ENCODE measurements around the gene THAP4. TPM values are rescaled to one million over a fixed set of nuclear protein-coding genes. Genes with fewer than 3 reads are reported as not detected.
A peak's percentile ranks its signal among the peaks of the same experiment; 100 is the strongest.

THAP4 gene
- total and polyA plus RNA-seq, 2 of the 13 experiments (the other 11 are each of a cell fraction or from before 2014, with no cell fraction given) = 59.7 to 75.7 TPM

DNA sequence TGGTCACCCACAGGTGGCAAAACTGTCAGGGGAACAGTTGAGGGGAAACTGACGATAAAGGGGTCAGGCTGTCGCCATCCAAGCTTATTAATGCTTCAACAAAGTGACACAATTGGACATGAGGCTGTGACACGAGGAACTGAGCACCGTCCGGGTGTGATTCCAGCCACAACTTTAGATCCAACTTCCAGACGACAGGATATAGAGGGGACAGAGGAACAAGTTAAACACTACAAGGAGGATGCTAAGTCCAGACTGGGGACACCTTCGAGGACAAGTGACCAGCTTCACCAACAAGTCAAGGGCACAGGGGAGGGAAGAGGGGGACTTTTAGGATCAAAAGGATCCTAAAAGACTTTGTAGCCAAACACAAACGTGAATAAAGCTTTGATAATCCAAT is 54.6 kb downstream of the THAP4 start:
- Histone ChIP-seq H3K36me3 (replicated peaks in 1 of 2; ENCODE audit: control insufficient read depth in 1 of 2, insufficient read depth in 2 of 2, low read length in 2 of 2) (peaks cover 23 to 51% of the 10 kb centered on the region in 2 experiments), H3K9ac (ENCODE audit: insufficient read depth, low read depth, low read length) (no peak overlapping the region), H4K20me1 (ENCODE audit: insufficient read depth, low read length) (no peaks in the 10 kb centered on the region), H3K4me2 (ENCODE audit: low read depth, low read length) (no peak overlapping the region), H3K27ac (ENCODE audit: extremely low read length, insufficient read depth, low read length) (no peak overlapping the region), H2AFZ (ENCODE audit: low read length) (no peak overlapping the region), H3K4me3 (replicated peaks in 1 of 3; ENCODE audit: insufficient read depth in 1 of 3, low read depth in 2 of 3, low read length in 3 of 3) (no peak overlapping the region), H3K4me1 (ENCODE audit: insufficient read depth, low read length) (peaks cover 8% of the 10 kb centered on the region), H3K9me3 (ENCODE audit: low read length) (peaks cover 13% of the 10 kb centered on the region), H3K27me3 (ENCODE audit: control insufficient read depth in 1 of 2, insufficient read depth in 2 of 2, low read length in 2 of 2) (no peaks in the 10 kb centered on the region), H3K79me2 (ENCODE audit: insufficient read depth, low read length) (no peaks in the 10 kb centered on the region)
- ChIA-PET CTCF (ENCODE audit: low intra/inter-chr PET ratio, low total read pairs) (no interaction called here), POLR2A (no interaction called here)
- no TSS peak for BruUV-seq (replicated peaks)
- TF ChIP-seq ZNF230 (CRISPR knock-in tag; IDR thresholded peaks at IDR 0.05) = no peak
- peak; percentile 92; the same call in 1 of the 2 replicates for TF ChIP-seq ZNF484 (CRISPR knock-in tag; IDR thresholded peaks at IDR 0.05; ENCODE audit: borderline replicate concordance, low read depth)
- TF ChIP-seq GABPA (IDR thresholded peaks at IDR 0.05; ENCODE audit: low read depth, low read length) = no peak
- TF ChIP-seq GABPA (CRISPR knock-in tag; IDR thresholded peaks at IDR 0.05; ENCODE audit: low read depth) = no peak
- TF ChIP-seq MXD1 (CRISPR knock-in tag; IDR thresholded peaks at IDR 0.05) = no peak
- TF ChIP-seq ZNF496 (CRISPR knock-in tag; IDR thresholded peaks at IDR 0.05; ENCODE audit: insufficient replicate concordance) = no peak
- no peak for TF ChIP-seq NFYB (CRISPR knock-in tag; IDR thresholded peaks at IDR 0.05)
- no peak for TF ChIP-seq SOX5 (CRISPR knock-in tag; IDR thresholded peaks at IDR 0.05; ENCODE audit: borderline replicate concordance)
- TF ChIP-seq ZNF781 (CRISPR knock-in tag; IDR thresholded peaks at IDR 0.05; ENCODE audit: borderline replicate concordance, not compliant biosample characterization) = no peak
- no peak for DNase-seq (ENCODE audit: low spot score)
- intact Hi-C loops (cut with micrococcal nuclease; ENCODE audit: unreplicated experiment) = no loop called here
- WGBS (ENCODE audit: low lambda C conversion rate) = 97% methylated on average over 8 of the region's 8 CpGs
- FAIRE-seq = no peak
- ATAC-seq = no peak
- in situ Hi-C loops (cut with HindIII; ENCODE audit: extremely low pct_ligation_motif_present, low pct_unique_long_range_greater_than_20kb) = no loop called here

DNA sequence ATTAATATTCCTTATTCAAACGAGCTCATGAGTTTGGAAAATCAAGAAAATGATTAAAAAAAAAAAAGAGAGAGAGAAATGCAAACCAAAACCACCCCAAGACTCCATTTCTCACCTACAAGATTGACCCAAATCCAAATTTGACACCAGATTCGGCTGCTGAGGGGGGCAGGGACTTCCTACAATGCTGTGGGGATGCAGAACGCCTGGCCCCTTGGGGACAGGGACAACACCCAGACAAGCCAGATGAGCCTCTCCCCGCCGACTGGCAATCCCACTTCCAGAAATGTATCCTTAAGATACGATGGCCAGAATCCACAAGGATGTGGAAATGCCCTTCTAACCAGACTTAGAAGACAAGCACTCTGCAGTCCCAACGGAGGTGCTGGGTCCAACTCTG is 57.7 kb downstream of the THAP4 start:
- ChIA-PET CTCF (ENCODE audit: low intra/inter-chr PET ratio, low total read pairs) (no interaction called here), POLR2A (no interaction called here)
- DNase-seq (ENCODE audit: low spot score) (no peak), FAIRE-seq (no peak), ATAC-seq (no peak)
- Histone ChIP-seq H3K4me2 (ENCODE audit: low read depth, low read length) (no peak overlapping the region), H3K4me1 (ENCODE audit: insufficient read depth, low read length) (peaks cover 8% of the 10 kb centered on the region), H3K9ac (ENCODE audit: insufficient read depth, low read depth, low read length) (no peak overlapping the region), H3K4me3 (replicated peaks in 1 of 3; ENCODE audit: insufficient read depth in 1 of 3, low read depth in 2 of 3, low read length in 3 of 3) (no peak overlapping the region), H3K9me3 (ENCODE audit: low read length) (no peaks in the 10 kb centered on the region), H3K27ac (ENCODE audit: extremely low read length, insufficient read depth, low read length) (no peak overlapping the region), H3K36me3 (replicated peaks in 1 of 2; ENCODE audit: control insufficient read depth in 1 of 2, insufficient read depth in 2 of 2, low read length in 2 of 2) (peaks cover 13 to 26% of the 10 kb centered on the region in 2 experiments), H3K27me3 (ENCODE audit: control insufficient read depth in 1 of 2, insufficient read depth in 2 of 2, low read length in 2 of 2) (no peaks in the 10 kb centered on the region), H3K79me2 (ENCODE audit: insufficient read depth, low read length) (no peaks in the 10 kb centered on the region), H4K20me1 (ENCODE audit: insufficient read depth, low read length) (no peaks in the 10 kb centered on the region), H2AFZ (ENCODE audit: low read length) (no peak overlapping the region)
- in situ Hi-C loops (cut with HindIII; ENCODE audit: extremely low pct_ligation_motif_present, low pct_unique_long_range_greater_than_20kb) = no loop called here
- WGBS (ENCODE audit: low lambda C conversion rate) = 90% methylated on average over 7 of the region's 7 CpGs
- BruUV-seq (replicated peaks) = no TSS peak
- intact Hi-C loops (cut with micrococcal nuclease; ENCODE audit: unreplicated experiment) = no loop called here
- TF ChIP-seq ZNF615 (CRISPR knock-in tag; IDR thresholded peaks at IDR 0.05; ENCODE audit: borderline replicate concordance) (no peak), ZNF709 (CRISPR knock-in tag; IDR thresholded peaks at IDR 0.05) (no peak), ZNF275 (CRISPR knock-in tag; IDR thresholded peaks at IDR 0.05; ENCODE audit: borderline replicate concordance) (no peak), THAP11 (CRISPR knock-in tag; IDR thresholded peaks at IDR 0.05) (no peak), ZFP36L2 (CRISPR knock-in tag; IDR thresholded peaks at IDR 0.05) (no peak), EED (CRISPR knock-in tag; IDR thresholded peaks at IDR 0.05) (no peak), SMARCC2 (IDR thresholded peaks at IDR 0.05) (no peak), PAF1 (CRISPR knock-in tag; IDR thresholded peaks at IDR 0.05) (no peak)
- TF ChIP-seq, protein P1, sequence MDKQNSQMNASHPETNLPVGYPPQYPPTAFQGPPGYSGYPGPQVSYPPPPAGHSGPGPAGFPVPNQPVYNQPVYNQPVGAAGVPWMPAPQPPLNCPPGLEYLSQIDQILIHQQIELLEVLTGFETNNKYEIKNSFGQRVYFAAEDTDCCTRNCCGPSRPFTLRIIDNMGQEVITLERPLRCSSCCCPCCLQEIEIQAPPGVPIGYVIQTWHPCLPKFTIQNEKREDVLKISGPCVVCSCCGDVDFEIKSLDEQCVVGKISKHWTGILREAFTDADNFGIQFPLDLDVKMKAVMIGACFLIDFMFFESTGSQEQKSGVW (CRISPR knock-in tag; IDR thresholded peaks at IDR 0.05; ENCODE audit: borderline replicate concordance) = no peak
